ENCODE results near the gene DCTN4. TPM values are rescaled to one million over a fixed set of nuclear protein-coding genes. Genes with fewer than 3 reads are reported as not detected.

DCTN4 gene
- total and polyA plus RNA-seq, 5 donors from 2014 or later, result 7.7 to 85.8 (median 10.2) TPM

DNA sequence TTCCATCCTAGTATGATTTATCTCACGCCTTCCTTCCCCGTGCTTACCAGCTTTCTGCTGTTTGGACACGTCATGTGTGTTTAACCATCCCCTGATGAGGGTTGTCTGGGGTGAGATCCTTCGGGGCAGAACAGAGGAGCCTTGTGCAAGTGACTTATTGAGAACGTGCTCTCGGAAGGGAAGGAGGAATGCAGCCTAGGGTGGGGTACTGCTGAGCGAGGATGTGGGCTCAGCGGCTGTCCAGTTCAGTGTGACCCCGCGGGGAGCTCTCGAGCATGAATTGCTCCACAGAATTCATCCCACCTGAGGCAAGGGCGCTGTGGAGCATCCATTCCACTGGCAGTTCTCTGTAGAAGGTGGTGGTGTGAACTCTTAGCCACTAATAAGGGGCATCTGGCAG lies 93.8 kb downstream of the DCTN4 start:
- no peak for DNase-seq
- no peaks in the 10 kb centered on the region for H3K9me3 ChIP-seq (ENCODE audit: control insufficient read depth in 2 of 2, low read length in 2 of 2)
- Mint-ChIP-seq H3K9me3 (no peaks in the 10 kb centered on the region), H3K4me3 (no peak overlapping the region), H3K27me3 (peaks cover 23% of the 10 kb centered on the region), H3K4me1 (peaks cover 0 to 2% (median 0%) of the 10 kb centered on the region in 4 donors), H3K27ac (no peak overlapping the region), H3K36me3 (no peaks in the 10 kb centered on the region)
- no peak for ATAC-seq (ENCODE audit: low read depth in 2 of 2)
- no peaks in the 10 kb centered on the region for H3K4me1 ChIP-seq (ENCODE audit: control insufficient read depth, insufficient read depth, low read length, poor library complexity, severe bottlenecking)
- H3K36me3 ChIP-seq (ENCODE audit: control insufficient read depth, insufficient read depth, low read length), result no peaks in the 10 kb centered on the region
- no peak overlapping the region for H3K4me3 ChIP-seq (ENCODE audit: low read depth, low read length)
- H3K27ac ChIP-seq (ENCODE audit: insufficient read depth, low read length, poor library complexity, severe bottlenecking), result no peak overlapping the region
- peaks cover 8% of the 10 kb centered on the region for H3K27me3 ChIP-seq (ENCODE audit: control insufficient read depth, insufficient read depth, low read length)

DNA sequence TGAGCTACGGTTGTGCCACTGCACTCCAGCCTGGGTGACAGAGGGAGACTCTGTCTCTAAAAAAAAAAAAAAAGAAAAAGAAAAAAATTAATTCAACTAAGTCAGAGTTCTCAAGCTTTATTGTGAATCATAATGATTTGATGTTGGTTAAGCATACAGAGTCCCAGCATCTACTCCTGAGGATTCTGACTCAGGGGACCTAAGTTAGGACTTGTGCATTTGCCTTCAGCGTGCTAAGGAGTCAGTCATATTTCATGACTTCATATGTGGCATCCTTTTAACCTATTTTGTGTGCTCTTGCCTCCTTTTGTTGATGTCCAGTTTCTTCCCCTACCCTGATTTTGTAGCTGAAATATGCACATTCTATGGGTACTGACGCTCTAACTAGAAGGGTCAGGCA lies 94.9 kb downstream of the DCTN4 start:
- no peaks in the 10 kb centered on the region for H3K4me1 ChIP-seq (ENCODE audit: control insufficient read depth, insufficient read depth, low read length, poor library complexity, severe bottlenecking)

DNA sequence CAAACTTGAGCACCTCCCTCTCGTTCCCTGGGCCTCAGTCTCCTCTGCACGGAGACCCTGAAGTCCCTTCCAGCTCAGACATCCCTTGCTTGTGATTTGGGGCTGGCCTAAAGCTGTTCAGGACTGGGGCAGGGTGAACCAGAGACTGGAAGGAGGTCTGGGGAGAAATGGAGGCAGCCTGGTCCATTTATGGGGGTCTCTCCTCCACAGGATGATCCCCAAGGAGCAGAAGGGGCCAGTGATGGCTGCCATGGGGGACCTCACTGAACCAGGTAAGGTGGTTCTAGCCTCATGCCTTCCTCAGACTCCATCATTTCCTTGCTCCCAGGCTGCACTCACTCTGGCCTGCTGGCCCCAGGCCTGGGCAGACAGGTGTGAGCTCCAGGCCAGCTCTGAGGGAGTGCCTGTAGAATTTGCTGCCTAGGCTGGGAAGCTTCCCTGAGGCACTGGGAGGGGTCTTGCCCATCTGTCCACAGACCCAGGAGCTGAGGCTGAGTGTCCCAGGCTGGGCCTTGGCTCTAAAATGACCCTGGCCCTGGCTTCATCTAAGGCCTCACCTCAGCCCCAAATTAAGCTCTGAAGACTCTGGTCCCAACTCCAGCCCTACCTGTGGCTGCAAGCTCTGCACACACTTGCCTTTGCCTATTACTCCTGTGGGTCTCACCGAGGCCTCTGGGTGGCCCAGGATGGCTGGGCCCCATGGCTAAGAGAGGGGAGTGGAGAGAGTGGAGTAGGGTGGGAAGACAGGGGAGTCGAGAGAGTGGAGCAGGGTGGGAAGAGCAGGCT lies 95.9 kb downstream of the DCTN4 start:
- H3K4me3 ChIP-seq (ENCODE audit: low read depth, low read length), result no peak overlapping the region
- no peak overlapping the region for H3K4me3 Mint-ChIP-seq
- H3K4me1 Mint-ChIP-seq, result no peaks in the 10 kb centered on the region
- H3K9me3 Mint-ChIP-seq, result no peaks in the 10 kb centered on the region
- no peak for ATAC-seq (ENCODE audit: low read depth in 2 of 2)
- H3K9me3 ChIP-seq (ENCODE audit: control insufficient read depth in 2 of 2, low read length in 2 of 2), result no peaks in the 10 kb centered on the region
- H3K4me1 ChIP-seq (ENCODE audit: control insufficient read depth, insufficient read depth, low read length, poor library complexity, severe bottlenecking), result no peaks in the 10 kb centered on the region
- peaks cover 6% of the 10 kb centered on the region for H3K27me3 ChIP-seq (ENCODE audit: control insufficient read depth, insufficient read depth, low read length)
- no peaks in the 10 kb centered on the region for H3K36me3 ChIP-seq (ENCODE audit: control insufficient read depth, insufficient read depth, low read length)
- no peak overlapping the region for H3K27ac ChIP-seq (ENCODE audit: insufficient read depth, low read length, poor library complexity, severe bottlenecking)
- H3K27me3 Mint-ChIP-seq, result peaks cover 20% of the 10 kb centered on the region
- H3K27ac Mint-ChIP-seq, result no peak overlapping the region
- DNase-seq, result no peak
- no peaks in the 10 kb centered on the region for H3K36me3 Mint-ChIP-seq

More for the DNA sequence above, 94.9 kb downstream of the DCTN4 start:
- Mint-ChIP-seq H3K27ac (no peak overlapping the region), H3K9me3 (no peaks in the 10 kb centered on the region), H3K36me3 (no peaks in the 10 kb centered on the region), H3K27me3 (peaks cover 19% of the 10 kb centered on the region), H3K4me1 (no peaks in the 10 kb centered on the region), H3K4me3 (peak overlapping the region in 1 of 4 donors; percentile 39)
- Histone ChIP-seq H3K36me3 (ENCODE audit: control insufficient read depth, insufficient read depth, low read length) (no peaks in the 10 kb centered on the region), H3K9me3 (ENCODE audit: control insufficient read depth in 2 of 2, low read length in 2 of 2) (no peaks in the 10 kb centered on the region), H3K4me3 (ENCODE audit: low read depth, low read length) (no peak overlapping the region), H3K27me3 (ENCODE audit: control insufficient read depth, insufficient read depth, low read length) (peaks cover 6% of the 10 kb centered on the region), H3K27ac (ENCODE audit: insufficient read depth, low read length, poor library complexity, severe bottlenecking) (no peak overlapping the region)
- no peak for ATAC-seq (ENCODE audit: low read depth in 2 of 2)
- DNase-seq, result no peak

DNA sequence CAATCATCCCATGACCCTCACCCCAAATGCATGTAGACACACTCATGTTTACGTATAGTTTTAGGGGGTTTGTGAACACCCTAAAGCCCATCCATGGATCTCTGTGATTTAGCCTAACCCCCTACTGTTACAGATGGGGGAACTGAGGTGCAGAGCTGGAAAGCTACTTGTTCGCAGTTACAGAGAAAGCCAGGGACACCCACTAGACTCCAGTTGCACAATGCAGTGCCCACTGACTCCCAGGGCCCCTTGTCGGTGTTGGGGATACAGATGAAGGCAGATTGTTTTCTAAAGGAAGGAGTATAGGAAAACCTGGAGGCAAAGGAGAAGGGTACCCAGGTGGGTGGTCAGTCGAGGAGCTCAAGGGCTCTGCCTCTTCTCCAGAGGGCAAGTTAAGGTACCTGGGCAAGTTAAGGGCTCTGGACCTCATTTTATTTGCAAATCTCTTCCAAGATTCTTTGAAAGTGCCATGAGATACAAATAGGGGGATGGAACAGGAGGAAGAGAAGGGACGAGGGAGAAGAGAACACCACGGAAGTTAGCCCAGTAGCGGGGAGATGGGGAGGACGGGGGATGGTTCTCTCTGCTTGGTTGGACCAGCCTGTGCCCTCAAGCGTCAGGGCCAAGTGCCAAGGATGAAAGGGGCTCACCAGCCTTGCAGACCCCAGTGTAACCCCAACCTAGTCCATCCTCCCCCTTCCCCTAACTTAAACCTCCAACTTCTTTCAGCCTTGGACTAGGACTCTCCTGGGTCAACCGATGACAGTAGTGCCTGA lies 96.8 kb downstream of the DCTN4 start:
- peaks cover 3% of the 10 kb centered on the region for H3K27me3 ChIP-seq (ENCODE audit: control insufficient read depth, insufficient read depth, low read length)
- no peaks in the 10 kb centered on the region for H3K9me3 ChIP-seq (ENCODE audit: control insufficient read depth in 2 of 2, low read length in 2 of 2)
- Mint-ChIP-seq H3K4me3 (no peak overlapping the region), H3K27me3 (peaks cover 24% of the 10 kb centered on the region), H3K9me3 (peaks cover 0 to 2% (median 0%) of the 10 kb centered on the region in 7 donors), H3K27ac (peak overlapping the region in 1 of 3 donors; percentile 70), H3K4me1 (peaks cover 0 to 6% (median 5%) of the 10 kb centered on the region in 4 donors), H3K36me3 (no peaks in the 10 kb centered on the region)
- ATAC-seq (ENCODE audit: low read depth in 2 of 2) (no peak), DNase-seq (no peak)
- no peaks in the 10 kb centered on the region for H3K36me3 ChIP-seq (ENCODE audit: control insufficient read depth, insufficient read depth, low read length)
- H3K4me1 ChIP-seq (ENCODE audit: control insufficient read depth, insufficient read depth, low read length, poor library complexity, severe bottlenecking), result peaks cover under 1% of the 10 kb centered on the region
- no peak overlapping the region for H3K27ac ChIP-seq (ENCODE audit: insufficient read depth, low read length, poor library complexity, severe bottlenecking)
- H3K4me3 ChIP-seq (ENCODE audit: low read depth, low read length), result no peak overlapping the region

DNA sequence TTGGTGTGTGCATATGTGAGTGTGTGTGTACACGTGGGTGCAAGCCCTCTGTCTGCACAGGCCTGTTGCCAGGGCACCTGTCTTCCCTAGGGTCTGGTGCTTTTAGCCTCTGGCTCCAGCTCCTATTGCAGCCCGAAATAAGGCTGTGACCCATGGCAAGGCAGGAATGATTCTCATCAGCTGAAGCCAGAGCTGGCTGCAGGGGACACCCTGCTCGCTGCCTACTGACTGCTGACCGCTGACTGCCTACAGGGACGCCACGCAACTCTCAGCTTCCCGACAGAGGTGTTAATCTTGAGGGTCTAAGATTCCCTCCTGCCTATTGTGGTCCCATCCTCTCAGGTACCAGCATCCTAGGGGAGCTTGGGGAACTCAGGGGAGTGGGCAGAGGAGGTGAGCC lies 97.7 kb downstream of the DCTN4 start, which contains the start of gene MYOZ3:
Gene MYOZ3 (plus strand): TSS at position 166 of the 400 bp plus-strand sequence. CDS start 1,691 bp downstream, outside the sequence.
- Mint-ChIP-seq H3K27ac (peak within 1 kb of the TSS in 2 of 3 donors; percentile 25 to 70), H3K27me3 (peaks cover 24% of the 10 kb centered on the region)

DNA sequence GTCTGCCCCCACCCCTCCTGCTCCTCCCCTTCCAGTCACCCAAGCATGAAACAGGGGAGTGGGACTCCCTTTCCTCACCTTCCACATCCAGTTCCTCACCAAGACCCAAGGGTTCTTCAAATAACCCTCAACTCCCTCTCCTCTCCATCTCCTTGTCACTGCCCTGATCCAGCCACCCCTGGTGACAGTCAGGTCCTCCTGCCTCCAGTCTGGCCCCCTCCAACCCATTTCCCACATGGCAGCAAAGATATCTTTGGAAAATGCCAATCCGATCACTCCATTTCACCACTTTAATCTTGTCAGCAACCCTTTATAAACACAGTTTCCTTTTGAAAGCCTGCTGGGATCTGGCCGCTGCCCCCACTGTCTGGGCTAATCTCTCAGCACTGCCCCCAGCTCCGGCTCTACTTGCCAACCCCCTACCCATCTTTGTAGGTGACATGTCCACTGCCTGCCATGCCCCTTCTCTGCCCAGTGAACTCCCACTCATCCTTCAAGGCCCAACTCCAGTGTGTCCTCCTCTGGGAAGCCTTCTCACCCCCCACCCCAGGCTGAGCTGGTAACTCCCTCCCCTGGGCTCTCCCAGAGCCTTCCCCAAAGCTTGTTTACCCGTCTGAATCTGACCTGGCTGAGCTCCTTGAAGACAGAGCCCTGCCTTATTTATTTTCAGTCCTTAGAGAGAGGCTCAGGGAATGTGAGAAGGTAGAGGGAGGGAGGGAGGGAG lies 98.5 kb downstream of the DCTN4 start:
- H3K4me1 ChIP-seq (ENCODE audit: control insufficient read depth, insufficient read depth, low read length, poor library complexity, severe bottlenecking), result peaks cover 7% of the 10 kb centered on the region
- peaks cover 3% of the 10 kb centered on the region for H3K27me3 ChIP-seq (ENCODE audit: control insufficient read depth, insufficient read depth, low read length)
- peaks cover 0 to 2% (median 0%) of the 10 kb centered on the region in 7 donors for H3K9me3 Mint-ChIP-seq
- H3K4me3 ChIP-seq (ENCODE audit: low read depth, low read length), result no peak overlapping the region
- peaks cover 4 to 9% (median 6%) of the 10 kb centered on the region in 4 donors for H3K4me1 Mint-ChIP-seq
- H3K27ac ChIP-seq (ENCODE audit: insufficient read depth, low read length, poor library complexity, severe bottlenecking), result no peak overlapping the region
- H3K36me3 ChIP-seq (ENCODE audit: control insufficient read depth, insufficient read depth, low read length), result no peaks in the 10 kb centered on the region
- peak overlapping the region in 1 of 4 donors; percentile 10 for H3K4me3 Mint-ChIP-seq
- no peaks in the 10 kb centered on the region for H3K9me3 ChIP-seq (ENCODE audit: control insufficient read depth in 2 of 2, low read length in 2 of 2)
- DNase-seq, result no peak
- peak overlapping the region in 1 of 3 donors; percentile 25 for H3K27ac Mint-ChIP-seq
- no peak for ATAC-seq (ENCODE audit: low read depth in 2 of 2)
- H3K36me3 Mint-ChIP-seq, result no peaks in the 10 kb centered on the region
- H3K27me3 Mint-ChIP-seq, result peaks cover 28% of the 10 kb centered on the region

More for the DNA sequence above, 97.7 kb downstream of the DCTN4 start, which contains the start of gene MYOZ3:
- no peak for ATAC-seq (ENCODE audit: low read depth in 2 of 2)
- Mint-ChIP-seq H3K36me3 (no peaks in the 10 kb centered on the region), H3K4me3 (peak within 1 kb of the TSS in 1 of 4 donors; percentile 28), H3K9me3 (peaks cover 0 to 2% (median 0%) of the 10 kb centered on the region in 7 donors), H3K4me1 (peaks cover under 1 to 6% (median 5%) of the 10 kb centered on the region in 4 donors)
- no peak within 1 kb of the TSS for H3K4me3 ChIP-seq (ENCODE audit: low read depth, low read length)
- no peak within 1 kb of the TSS for H3K27ac ChIP-seq (ENCODE audit: insufficient read depth, low read length, poor library complexity, severe bottlenecking)
- no peaks in the 10 kb centered on the region for H3K36me3 ChIP-seq (ENCODE audit: control insufficient read depth, insufficient read depth, low read length)
- DNase-seq, result no peak
- H3K4me1 ChIP-seq (ENCODE audit: control insufficient read depth, insufficient read depth, low read length, poor library complexity, severe bottlenecking), result peaks cover 5% of the 10 kb centered on the region
- peaks cover 3% of the 10 kb centered on the region for H3K27me3 ChIP-seq (ENCODE audit: control insufficient read depth, insufficient read depth, low read length)
- no peaks in the 10 kb centered on the region for H3K9me3 ChIP-seq (ENCODE audit: control insufficient read depth in 2 of 2, low read length in 2 of 2)

DNA sequence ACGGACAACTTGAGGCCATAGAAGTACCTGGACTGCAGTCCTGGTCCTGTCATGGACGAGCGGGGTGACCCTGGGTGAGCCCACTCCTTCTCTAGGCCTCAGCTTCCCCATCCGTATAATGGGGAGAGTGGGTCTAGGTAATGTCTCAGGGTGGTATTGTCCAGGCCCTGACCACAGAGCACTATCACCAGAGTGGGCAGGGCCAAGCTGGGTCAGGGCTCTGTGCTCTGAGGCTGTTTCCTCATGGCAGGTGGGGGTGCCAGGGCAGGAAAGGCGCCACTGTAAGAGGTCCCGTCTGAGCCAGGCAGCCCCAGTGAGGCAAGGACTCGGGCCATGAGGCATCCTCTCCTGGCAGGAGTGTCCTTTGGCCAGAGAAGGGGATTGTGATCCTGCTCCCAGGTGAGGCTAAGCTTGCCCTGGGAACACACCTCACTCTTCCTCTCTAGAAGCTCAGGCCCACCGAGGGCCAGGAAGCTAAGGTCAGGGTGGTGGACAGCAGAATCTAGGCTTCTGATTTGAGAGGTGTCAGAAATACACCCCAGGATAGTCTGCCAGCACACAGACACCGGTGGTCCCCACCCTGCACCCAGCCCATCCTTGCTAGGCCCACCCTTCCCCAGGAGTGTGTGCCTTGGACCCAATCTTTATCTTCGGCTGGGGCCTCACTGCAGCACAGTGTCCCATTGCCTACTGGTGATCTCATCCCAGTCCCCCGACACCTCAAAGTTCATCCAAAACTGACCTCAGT lies 99.3 kb downstream of the DCTN4 start:
- Histone ChIP-seq H3K9me3 (ENCODE audit: control insufficient read depth in 2 of 2, low read length in 2 of 2) (no peaks in the 10 kb centered on the region), H3K36me3 (ENCODE audit: control insufficient read depth, insufficient read depth, low read length) (no peaks in the 10 kb centered on the region), H3K4me3 (ENCODE audit: low read depth, low read length) (no peak overlapping the region), H3K4me1 (ENCODE audit: control insufficient read depth, insufficient read depth, low read length, poor library complexity, severe bottlenecking) (peaks cover 7% of the 10 kb centered on the region), H3K27me3 (ENCODE audit: control insufficient read depth, insufficient read depth, low read length) (peaks cover 3% of the 10 kb centered on the region), H3K27ac (ENCODE audit: insufficient read depth, low read length, poor library complexity, severe bottlenecking) (no peak overlapping the region)
- Mint-ChIP-seq H3K27ac (no peak overlapping the region), H3K4me3 (no peak overlapping the region), H3K27me3 (peaks cover 23% of the 10 kb centered on the region), H3K36me3 (no peaks in the 10 kb centered on the region), H3K9me3 (peaks cover 0 to 2% (median 0%) of the 10 kb centered on the region in 7 donors), H3K4me1 (peaks cover 4 to 9% (median 6%) of the 10 kb centered on the region in 4 donors)
- no peak for DNase-seq
- no peak for ATAC-seq (ENCODE audit: low read depth in 2 of 2)

All from CD4-positive, CD25-positive, alpha-beta regulatory T cell (primary cell).